GM12878 (cell line): ENCODE results near the gene PTGR1. TPM values are rescaled to one million over a fixed set of nuclear protein-coding genes. Genes with fewer than 3 reads are reported as not detected.

Experiments
- ATF7 ChIP-seq: fragments of 450-650 bp; IDR thresholded peaks from 2 replicates; pipeline ENCODE4 v1.6.1; 2016; ENCODE audit warnings: low read depth, mild to moderate bottlenecking
- BACH1 ChIP-seq: fragments of 450-650 bp; IDR thresholded peaks from 2 replicates; pipeline ENCODE4 v1.6.1; 2017; ENCODE audit warnings: mild to moderate bottlenecking, borderline replicate concordance
- CBX3 ChIP-seq: fragments of 200-600 bp; sonication (generic); IDR thresholded peaks from 2 replicates; pipeline ENCODE4 v1.6.1; 2016; ENCODE audit warnings: low read depth, borderline replicate concordance
- EZH2 ChIP-seq: IDR thresholded peaks from 2 replicates; pipeline ENCODE4 v1.6.1; 2012; ENCODE audit warnings: low read depth, mild to moderate bottlenecking, control low read depth, inconsistent platforms, low read length, borderline replicate concordance; ENCODE audit not compliant: control insufficient read depth
- GATAD2B ChIP-seq: fragments of 450-650 bp; conservative IDR thresholded peaks from 2 replicates; pipeline ENCODE4 v1.6.1; 2017; ENCODE audit warnings: low read depth, mild to moderate bottlenecking, moderate library complexity
- HDAC6 ChIP-seq: fragments of 200-600 bp; sonication (generic); IDR thresholded peaks from one replicate; pipeline ENCODE4 v1.8.0; 2017; ENCODE audit warnings: antibody characterized with exemption; ENCODE audit not compliant: unreplicated experiment
- IKZF2 ChIP-seq, 2 experiments: fragments of 450-650 bp; IDR thresholded peaks; 2 replicates each; pipeline ENCODE4 v1.6.1; 2017; ENCODE audit warnings: mild to moderate bottlenecking in 2 of 2, moderate library complexity in 2 of 2
- KAT2A ChIP-seq: conservative IDR thresholded peaks from 2 replicates; pipeline ENCODE4 v1.6.1; 2011; ENCODE audit warnings: low read depth, low read length; ENCODE audit not compliant: control insufficient read depth
- MTA2 ChIP-seq: fragments of 450-650 bp; IDR thresholded peaks from 2 replicates; pipeline ENCODE4 v1.6.1; 2016; ENCODE audit warnings: low read depth, mild to moderate bottlenecking, moderate library complexity
- MXI1 ChIP-seq: fragments of 150-350 bp; IDR thresholded peaks from 2 replicates; pipeline ENCODE4 v1.6.1; 2011; ENCODE audit warnings: low read depth, mild to moderate bottlenecking, inconsistent platforms, low read length, improper control_type of control experiment
- NR2F1 ChIP-seq: fragments of 450-650 bp; conservative IDR thresholded peaks from 2 replicates; pipeline ENCODE4 v1.6.1; 2017; ENCODE audit warnings: mild to moderate bottlenecking
- RAD21 ChIP-seq: IDR thresholded peaks from 2 replicates; pipeline ENCODE4 v1.6.1; 2011; ENCODE audit warnings: mild to moderate bottlenecking, low read depth, low read length, moderate library complexity; ENCODE audit not compliant: insufficient read depth
- RCOR1 ChIP-seq: conservative IDR thresholded peaks from 2 replicates; pipeline ENCODE4 v1.6.1; 2012; ENCODE audit warnings: low read depth, low read length, improper control_type of control experiment
- SMAD1 ChIP-seq: fragments of 450-650 bp; IDR thresholded peaks from 2 replicates; pipeline ENCODE4 v1.6.1; 2018; ENCODE audit warnings: mild to moderate bottlenecking, low read depth; ENCODE audit not compliant: partially characterized antibody
- SMAD5 ChIP-seq: IDR thresholded peaks from 2 replicates; pipeline ENCODE4 v1.6.1; 2016; ENCODE audit warnings: antibody characterized with exemption, low read depth
- SMC3 ChIP-seq: IDR thresholded peaks from 2 replicates; pipeline ENCODE4 v1.6.1; 2011; ENCODE audit warnings: low read length, improper control_type of control experiment, borderline replicate concordance
- SREBF1 ChIP-seq: IDR thresholded peaks from 2 replicates; pipeline ENCODE4 v1.6.1; 2012; ENCODE audit warnings: mild to moderate bottlenecking, low read length
- STAT3 ChIP-seq: IDR thresholded peaks from 2 replicates; pipeline ENCODE4 v1.6.1; 2011; ENCODE audit warnings: low read depth, low read length, improper control_type of control experiment
- WRNIP1 ChIP-seq: IDR thresholded peaks from 2 replicates; pipeline ENCODE4 v1.6.1; 2011; ENCODE audit warnings: low read depth, low read length, improper control_type of control experiment, borderline replicate concordance
- YY1 ChIP-seq: IDR thresholded peaks from 2 replicates; pipeline ENCODE4 v1.6.1; 2011; ENCODE audit warnings: low read depth, mild to moderate bottlenecking, low read length
- ZNF207 ChIP-seq: fragments of 450-650 bp; IDR thresholded peaks from 2 replicates; pipeline ENCODE4 v1.6.1; 2014; ENCODE audit warnings: antibody characterized with exemption, mild to moderate bottlenecking, borderline replicate concordance
- ZNF274 ChIP-seq: IDR thresholded peaks from one replicate; pipeline ENCODE4 v1.8.0; 2011; ENCODE audit not compliant: insufficient read length, insufficient read depth
- polyA plus RNA-seq, 11 experiments: library from polyadenylated mRNA; depleted of rRNA in 4 of 11; unstranded in 6 of 11; stranded (reverse) in 5 of 11; fragments of >200 nt; fragmentation: Nextera tagmentation in 4 of 11; fragmentation: Illumina TruSeq in 1 of 11; extraction: Ambion mirVana in 4 of 11; extraction: Trizol in 1 of 11; gene quantifications; 1 replicate in 1 of 11; 2 replicates in 10 of 11; pipeline versions ENCODE4 v1.2.1 to v1.2.3, GENCODE V29; 2011 to 2016; ENCODE audit warnings: inconsistent platforms in 2 of 11, missing spikeins in 2 of 11, low read depth in 1 of 11
- total RNA-seq, 4 experiments: library from RNA; depleted of rRNA in 3 of 4; stranded (reverse); fragments of >200 nt in 3 of 4; fragmentation: Illumina TruSeq in 1 of 4; extraction: Trizol in 1 of 4; gene quantifications; 2 replicates each; pipeline versions ENCODE4 v1.2.1 to v1.2.3, GENCODE V29; 2013 to 2021
- TF ChIP-seq, protein P1 (sequence below): IDR thresholded peaks from 2 replicates; pipeline ENCODE4 v1.6.1; 2011; ENCODE audit warnings: low read depth, low read length, improper control_type of control experiment, borderline replicate concordance
- TF ChIP-seq, protein P2 (sequence below): fragments of 450-650 bp; conservative IDR thresholded peaks from 2 replicates; pipeline ENCODE4 v1.6.1; 2017; ENCODE audit warnings: mild to moderate bottlenecking, moderate library complexity
- TF ChIP-seq, protein P3 (sequence below): IDR thresholded peaks from 2 replicates; pipeline ENCODE4 v1.6.1; 2011; ENCODE audit warnings: borderline replicate concordance, low read depth, mild to moderate bottlenecking, moderate library complexity, mixed read lengths, low read length; ENCODE audit not compliant: insufficient read depth; ENCODE audit errors: extremely low read length

Gene PTGR1
- total and polyA plus RNA-seq, 10 of the 15 experiments (the other 5 are each of a cell fraction or from before 2014, with no cell fraction given) = 0.12 to 6.3 (median 2.8) TPM

DNA sequence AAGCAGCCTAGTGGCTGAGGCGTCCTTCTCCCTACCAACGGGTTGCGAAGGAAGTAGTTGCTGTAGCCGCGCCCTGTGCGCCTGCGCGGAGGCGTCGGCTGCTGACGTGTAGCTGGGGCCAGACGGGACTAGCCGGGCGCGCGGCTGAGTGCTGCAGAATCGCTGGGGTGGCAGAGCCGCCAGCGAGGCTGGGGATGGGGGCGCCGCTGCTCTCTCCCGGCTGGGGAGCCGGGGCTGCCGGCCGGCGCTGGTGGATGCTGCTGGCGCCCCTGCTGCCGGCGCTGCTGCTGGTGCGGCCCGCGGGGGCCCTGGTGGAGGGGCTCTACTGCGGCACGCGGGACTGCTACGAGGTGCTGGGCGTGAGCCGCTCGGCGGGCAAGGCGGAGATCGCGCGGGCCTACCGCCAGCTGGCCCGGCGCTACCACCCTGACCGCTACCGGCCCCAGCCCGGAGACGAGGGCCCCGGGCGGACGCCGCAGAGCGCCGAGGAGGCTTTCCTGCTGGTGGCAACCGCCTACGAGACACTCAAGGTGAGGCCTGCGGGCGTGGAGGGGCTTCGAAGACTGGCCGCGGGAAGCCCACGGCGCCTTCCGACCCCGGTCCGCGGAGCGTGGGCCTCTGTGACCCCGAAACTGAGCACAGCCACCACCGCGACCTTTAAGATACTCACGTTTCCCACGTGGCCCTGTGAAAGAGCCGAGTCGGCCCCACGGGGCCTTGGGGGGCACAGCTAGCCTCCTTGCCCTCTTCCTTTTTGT, 31.9 kb upstream of the PTGR1 start, which contains the start of gene DNAJC25 (continued):
- TF ChIP-seq, protein P1, sequence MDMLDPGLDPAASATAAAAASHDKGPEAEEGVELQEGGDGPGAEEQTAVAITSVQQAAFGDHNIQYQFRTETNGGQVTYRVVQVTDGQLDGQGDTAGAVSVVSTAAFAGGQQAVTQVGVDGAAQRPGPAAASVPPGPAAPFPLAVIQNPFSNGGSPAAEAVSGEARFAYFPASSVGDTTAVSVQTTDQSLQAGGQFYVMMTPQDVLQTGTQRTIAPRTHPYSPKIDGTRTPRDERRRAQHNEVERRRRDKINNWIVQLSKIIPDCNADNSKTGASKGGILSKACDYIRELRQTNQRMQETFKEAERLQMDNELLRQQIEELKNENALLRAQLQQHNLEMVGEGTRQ = no peak
- TF ChIP-seq ZNF207 = no peak; the same call in none of the 2 replicates
- no peak for TF ChIP-seq EZH2
- TF ChIP-seq RCOR1 = no peak
- no peak for TF ChIP-seq SREBF1
- peak; percentile 93 for TF ChIP-seq GATAD2B
- no peak for TF ChIP-seq STAT3
- peak; percentile 86 for TF ChIP-seq NR2F1
- TF ChIP-seq SMC3 = no peak; the same call in 1 of the 2 replicates
- no peak for TF ChIP-seq ZNF274
- TF ChIP-seq MTA2 = no peak
- no peak for TF ChIP-seq IKZF2 (IDR thresholded peaks at IDR 0.05)
- TF ChIP-seq, protein P2, sequence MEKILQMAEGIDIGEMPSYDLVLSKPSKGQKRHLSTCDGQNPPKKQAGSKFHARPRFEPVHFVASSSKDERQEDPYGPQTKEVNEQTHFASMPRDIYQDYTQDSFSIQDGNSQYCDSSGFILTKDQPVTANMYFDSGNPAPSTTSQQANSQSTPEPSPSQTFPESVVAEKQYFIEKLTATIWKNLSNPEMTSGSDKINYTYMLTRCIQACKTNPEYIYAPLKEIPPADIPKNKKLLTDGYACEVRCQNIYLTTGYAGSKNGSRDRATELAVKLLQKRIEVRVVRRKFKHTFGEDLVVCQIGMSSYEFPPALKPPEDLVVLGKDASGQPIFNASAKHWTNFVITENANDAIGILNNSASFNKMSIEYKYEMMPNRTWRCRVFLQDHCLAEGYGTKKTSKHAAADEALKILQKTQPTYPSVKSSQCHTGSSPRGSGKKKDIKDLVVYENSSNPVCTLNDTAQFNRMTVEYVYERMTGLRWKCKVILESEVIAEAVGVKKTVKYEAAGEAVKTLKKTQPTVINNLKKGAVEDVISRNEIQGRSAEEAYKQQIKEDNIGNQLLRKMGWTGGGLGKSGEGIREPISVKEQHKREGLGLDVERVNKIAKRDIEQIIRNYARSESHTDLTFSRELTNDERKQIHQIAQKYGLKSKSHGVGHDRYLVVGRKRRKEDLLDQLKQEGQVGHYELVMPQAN = peak; percentile 95
- TF ChIP-seq CBX3 = no peak
- TF ChIP-seq KAT2A = no peak
- TF ChIP-seq ATF7 = no peak
- peak; percentile 79; the same call in 1 of the 2 replicates for TF ChIP-seq SMAD5
- TF ChIP-seq, protein P3, sequence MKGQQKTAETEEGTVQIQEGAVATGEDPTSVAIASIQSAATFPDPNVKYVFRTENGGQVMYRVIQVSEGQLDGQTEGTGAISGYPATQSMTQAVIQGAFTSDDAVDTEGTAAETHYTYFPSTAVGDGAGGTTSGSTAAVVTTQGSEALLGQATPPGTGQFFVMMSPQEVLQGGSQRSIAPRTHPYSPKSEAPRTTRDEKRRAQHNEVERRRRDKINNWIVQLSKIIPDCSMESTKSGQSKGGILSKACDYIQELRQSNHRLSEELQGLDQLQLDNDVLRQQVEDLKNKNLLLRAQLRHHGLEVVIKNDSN = no peak
- TF ChIP-seq MXI1 = peak; percentile 97
- TF ChIP-seq BACH1 = peak; percentile 95
- TF ChIP-seq WRNIP1 = no peak
- TF ChIP-seq HDAC6 = peak; percentile 94
- peak; percentile 80 for TF ChIP-seq YY1
- no peak for TF ChIP-seq RAD21
- TF ChIP-seq SMAD1 = no peak
